ENCODE data around the gene DUSP6. TPM values are rescaled to one million over a fixed set of nuclear protein-coding genes. Genes with fewer than 3 reads are reported as not detected.
A peak's percentile ranks its signal among the peaks of the same experiment; 100 is the strongest.

The DUSP6 gene
- total and polyA plus RNA-seq, 2 of the 13 experiments (the other 11 are each of a cell fraction or from before 2014, with no cell fraction given) = 40.9 to 161 TPM

- peak in 1 of 2 experiments; percentile 69; a peak in 3 of 4 replicates for TF ChIP-seq NR2F1 (CRISPR knock-in tag; IDR thresholded peaks at IDR 0.05)
- TF ChIP-seq ARID4A (CRISPR knock-in tag; IDR thresholded peaks at IDR 0.05; ENCODE audit: borderline replicate concordance) = peak; percentile 30; the same call in 1 of the 2 replicates
- no peak for TF ChIP-seq MTA3 (CRISPR knock-in tag; IDR thresholded peaks at IDR 0.05)
- TF ChIP-seq KLF15 (CRISPR knock-in tag; IDR thresholded peaks at IDR 0.05; ENCODE audit: borderline replicate concordance) = no peak
- no peak for TF ChIP-seq ZNF782 (CRISPR knock-in tag; IDR thresholded peaks at IDR 0.05; ENCODE audit: borderline replicate concordance)
- TF ChIP-seq ZNF431 (CRISPR knock-in tag; IDR thresholded peaks at IDR 0.05; ENCODE audit: borderline replicate concordance, low read depth) = 0 out of 2 replicates have a peak, but pooled peaks have one; percentile 46
- TF ChIP-seq CREB3 (CRISPR knock-in tag; IDR thresholded peaks at IDR 0.05) = no peak
- TF ChIP-seq KDM1A (CRISPR knock-in tag; IDR thresholded peaks at IDR 0.05) = peak; percentile 98
- TF ChIP-seq SKIL (CRISPR knock-in tag; IDR thresholded peaks at IDR 0.05; ENCODE audit: borderline replicate concordance) = no peak
- peak; percentile 62 for TF ChIP-seq ZNF24 (IDR thresholded peaks at IDR 0.05)
- TF ChIP-seq KLF13 (CRISPR knock-in tag; IDR thresholded peaks at IDR 0.05) = no peak
- TF ChIP-seq GABPB1 (CRISPR knock-in tag; IDR thresholded peaks at IDR 0.05) = no peak
- TF ChIP-seq ZNF256 (CRISPR knock-in tag; conservative IDR thresholded peaks at IDR 0.05) = no peak
- no peak for TF ChIP-seq NR2C2 (CRISPR knock-in tag; IDR thresholded peaks at IDR 0.05; ENCODE audit: borderline replicate concordance)
- TF ChIP-seq HDAC1 (CRISPR knock-in tag; IDR thresholded peaks at IDR 0.05) = peak; percentile 34; the same call in 1 of the 2 replicates
- no peak for TF ChIP-seq ZNF850 (CRISPR knock-in tag; conservative IDR thresholded peaks at IDR 0.05)
- no peak for TF ChIP-seq ZNF343 (CRISPR knock-in tag; IDR thresholded peaks at IDR 0.05)
- TF ChIP-seq ZNF333 (CRISPR knock-in tag; IDR thresholded peaks at IDR 0.05; ENCODE audit: borderline replicate concordance) = no peak
- TF ChIP-seq ZNF331 (CRISPR knock-in tag; IDR thresholded peaks at IDR 0.05) = peak; percentile 10; the same call in 1 of the 2 replicates
- TF ChIP-seq FOXA3 (CRISPR knock-in tag; IDR thresholded peaks at IDR 0.05) = no peak
- TF ChIP-seq NR2F2 (IDR thresholded peaks at IDR 0.05; ENCODE audit: borderline replicate concordance, low read depth) = no peak
- TF ChIP-seq NONO (IDR thresholded peaks at IDR 0.05) = no peak
- TF ChIP-seq NONO (CRISPR knock-in tag; conservative IDR thresholded peaks at IDR 0.05) = no peak
- TF ChIP-seq POLR2AphosphoS5 (IDR thresholded peaks at IDR 0.05; ENCODE audit: low read depth, low read length) = no peak
- TF ChIP-seq CERS6 (CRISPR knock-in tag; IDR thresholded peaks at IDR 0.05) = no peak
Measured at GRCh38 chr12:89344862-89345202, 7.5 kb downstream of the DUSP6 start (continued).
